Nephron progenitor cell (in vitro differentiated cells): ENCODE data around the gene OTX1.

Experiments
- DNase-seq: peaks from one replicate; pipeline ENCODE4 v3.0.0; 2021
- H3K27ac Mint-ChIP-seq: 2 replicates; pipeline ENCODE4 v1.8.0; 2021; ENCODE audit warnings: mild to moderate bottlenecking, moderate library complexity, mixed read lengths
- H3K27me3 Mint-ChIP-seq: 2 replicates; pipeline ENCODE4 v1.8.0; 2021; ENCODE audit warnings: mild to moderate bottlenecking, low read depth, mixed read lengths; ENCODE audit not compliant: poor library complexity
- H3K36me3 Mint-ChIP-seq: 2 replicates; pipeline ENCODE4 v1.8.0; 2021; ENCODE audit warnings: low read depth, mixed read lengths
- H3K4me1 Mint-ChIP-seq: 2 replicates; pipeline ENCODE4 v1.8.0; 2021; ENCODE audit warnings: mixed read lengths
- H3K4me3 Mint-ChIP-seq: 2 replicates; pipeline ENCODE4 v1.8.0; 2021; ENCODE audit warnings: mild to moderate bottlenecking, moderate library complexity, mixed read lengths
- H3K9me3 Mint-ChIP-seq: 2 replicates; pipeline ENCODE4 v1.8.0; 2021; ENCODE audit warnings: mild to moderate bottlenecking, moderate library complexity, mixed read lengths
- CTCF ChIP-seq: fragments of 200-600 bp; sonication (generic); IDR thresholded peaks from 2 replicates; pipeline ENCODE4 v1.5.0; 2021; ENCODE audit warnings: antibody characterized with exemption

The OTX1 gene

GRCh38 chr2:63058921-63059792 lies 8.5 kb downstream of the OTX1 start:
- no peaks in the 10 kb centered on the region for H3K36me3 Mint-ChIP-seq
- H3K27ac Mint-ChIP-seq: no peak overlapping the region
- H3K9me3 Mint-ChIP-seq: peaks cover 9% of the 10 kb centered on the region
- TF ChIP-seq CTCF: no peak
- H3K4me3 Mint-ChIP-seq: no peak overlapping the region
- peak; percentile 57 for DNase-seq
- peaks cover 100% of the 10 kb centered on the region for H3K27me3 Mint-ChIP-seq
- peaks cover 31% of the 10 kb centered on the region for H3K4me1 Mint-ChIP-seq

GRCh38 chr2:63059793-63060471 lies 9.3 kb downstream of the OTX1 start:
- H3K27me3 Mint-ChIP-seq: peaks cover 99% of the 10 kb centered on the region
- no peak overlapping the region for H3K27ac Mint-ChIP-seq
- no peak for TF ChIP-seq CTCF
- peak; percentile 30 for DNase-seq
- peak overlapping the region; percentile 31 for H3K4me3 Mint-ChIP-seq
- peaks cover 9% of the 10 kb centered on the region for H3K9me3 Mint-ChIP-seq
- no peaks in the 10 kb centered on the region for H3K36me3 Mint-ChIP-seq
- H3K4me1 Mint-ChIP-seq: peaks cover 31% of the 10 kb centered on the region

- Mint-ChIP-seq H3K27me3 (peaks cover 98% of the 10 kb centered on the region), H3K4me1 (peaks cover 31% of the 10 kb centered on the region), H3K36me3 (no peaks in the 10 kb centered on the region), H3K27ac (no peak overlapping the region), H3K4me3 (no peak overlapping the region), H3K9me3 (peaks cover 9% of the 10 kb centered on the region)
- no peak for TF ChIP-seq CTCF
- DNase-seq: no peak
Observed at GRCh38 chr2:63060472-63060991, 9.9 kb downstream of the OTX1 start.

- H3K27me3 Mint-ChIP-seq: peaks cover 91% of the 10 kb centered on the region
- no peak overlapping the region for H3K27ac Mint-ChIP-seq
- no peak for TF ChIP-seq CTCF
- H3K4me1 Mint-ChIP-seq: peaks cover 4% of the 10 kb centered on the region
- H3K36me3 Mint-ChIP-seq: no peaks in the 10 kb centered on the region
- H3K4me3 Mint-ChIP-seq: no peak overlapping the region
- DNase-seq: no peak
- H3K9me3 Mint-ChIP-seq: peaks cover 4% of the 10 kb centered on the region
Observed at GRCh38 chr2:63064197-63064596, 13.6 kb downstream of the OTX1 start.

- Mint-ChIP-seq H3K27me3 (peaks cover 87% of the 10 kb centered on the region), H3K36me3 (no peaks in the 10 kb centered on the region), H3K4me1 (peaks cover 4% of the 10 kb centered on the region), H3K4me3 (no peak overlapping the region), H3K27ac (no peak overlapping the region), H3K9me3 (peaks cover 4% of the 10 kb centered on the region)
- no peak for DNase-seq
- no peak for TF ChIP-seq CTCF
Observed at GRCh38 chr2:63064661-63065060, 14.0 kb downstream of the OTX1 start.
